Activated CD4-positive, alpha-beta T cell treated with anti-CD3 and anti-CD28 coated beads, Interleukin-2, amount 50 U/mL, for 48 hours (primary cell): ENCODE data around the gene BIN1.

ENCODE experiments used
- DNase-seq, 2 experiments: peaks; one replicate each; pipeline ENCODE4 v3.0.0-alpha.2; 2020

BIN1 gene

GRCh38 chr2:127074936-127075335 is 32.0 kb downstream of the BIN1 start:
- DNase-seq: no peak

- no peak for DNase-seq
Observed at GRCh38 chr2:127074358-127074757, 32.6 kb downstream of the BIN1 start.

GRCh38 chr2:127072970-127073369 is 34.0 kb downstream of the BIN1 start:
- DNase-seq: no peak

GRCh38 chr2:127072396-127072795 is 34.6 kb downstream of the BIN1 start:
- no peak for DNase-seq

- DNase-seq: no peak
Observed at GRCh38 chr2:127071901-127072328, 35.0 kb downstream of the BIN1 start.

- DNase-seq: no peak
Observed at GRCh38 chr2:127070221-127070620, 36.7 kb downstream of the BIN1 start.

- no peak for DNase-seq
Observed at GRCh38 chr2:127069536-127069935, 37.4 kb downstream of the BIN1 start.

- no peak for DNase-seq
Observed at GRCh38 chr2:127069003-127069402, 38.0 kb downstream of the BIN1 start.

GRCh38 chr2:127068351-127068741 is 38.6 kb downstream of the BIN1 start:
- DNase-seq: no peak

GRCh38 chr2:127067620-127068350 is 39.2 kb downstream of the BIN1 start:
- DNase-seq: peak; percentile 78 to 81

GRCh38 chr2:127066942-127067341 is 40.0 kb downstream of the BIN1 start:
- DNase-seq: no peak

- DNase-seq: no peak
Observed at GRCh38 chr2:127065940-127066318, 41.0 kb downstream of the BIN1 start.

- no peak for DNase-seq
Observed at GRCh38 chr2:127065299-127065939, 41.5 kb downstream of the BIN1 start.

GRCh38 chr2:127064642-127065250 is 42.2 kb downstream of the BIN1 start:
- peak; percentile 83 to 88 for DNase-seq

GRCh38 chr2:127063701-127064590 is 43.0 kb downstream of the BIN1 start:
- no peak for DNase-seq

GRCh38 chr2:127061375-127062273 is 45.3 kb downstream of the BIN1 start:
- DNase-seq: no peak

- no peak for DNase-seq
Observed at GRCh38 chr2:127060264-127060945, 46.5 kb downstream of the BIN1 start.

GRCh38 chr2:127059559-127059958 is 47.4 kb downstream of the BIN1 start:
- no peak for DNase-seq

GRCh38 chr2:127058954-127059252 is 48.1 kb downstream of the BIN1 start:
- DNase-seq: no peak

GRCh38 chr2:127058246-127058953 is 48.6 kb downstream of the BIN1 start:
- DNase-seq: no peak
